Measurements from ENCODE around the gene CDH20.

DNA sequence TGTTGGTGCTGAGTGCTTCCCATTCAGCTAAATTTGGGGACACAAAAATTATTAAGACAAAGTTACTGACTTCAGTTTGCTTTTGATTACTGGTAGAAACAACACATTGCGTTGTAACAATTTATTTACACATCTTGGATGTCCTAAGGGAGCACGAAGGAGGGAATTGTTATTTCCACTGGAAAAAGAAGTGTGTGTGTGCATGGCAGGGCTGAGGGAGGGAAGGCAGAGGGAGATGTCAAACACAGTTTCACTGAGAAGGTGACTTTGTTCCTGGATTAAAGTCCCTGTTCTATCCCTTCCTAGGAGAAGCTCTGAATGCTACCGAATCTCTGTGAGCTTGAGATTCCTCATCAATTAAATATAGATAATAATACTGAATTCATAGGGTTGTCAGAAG lies 3.8 kb upstream of the CDH20 start:
- TF ChIP-seq, protein P1, sequence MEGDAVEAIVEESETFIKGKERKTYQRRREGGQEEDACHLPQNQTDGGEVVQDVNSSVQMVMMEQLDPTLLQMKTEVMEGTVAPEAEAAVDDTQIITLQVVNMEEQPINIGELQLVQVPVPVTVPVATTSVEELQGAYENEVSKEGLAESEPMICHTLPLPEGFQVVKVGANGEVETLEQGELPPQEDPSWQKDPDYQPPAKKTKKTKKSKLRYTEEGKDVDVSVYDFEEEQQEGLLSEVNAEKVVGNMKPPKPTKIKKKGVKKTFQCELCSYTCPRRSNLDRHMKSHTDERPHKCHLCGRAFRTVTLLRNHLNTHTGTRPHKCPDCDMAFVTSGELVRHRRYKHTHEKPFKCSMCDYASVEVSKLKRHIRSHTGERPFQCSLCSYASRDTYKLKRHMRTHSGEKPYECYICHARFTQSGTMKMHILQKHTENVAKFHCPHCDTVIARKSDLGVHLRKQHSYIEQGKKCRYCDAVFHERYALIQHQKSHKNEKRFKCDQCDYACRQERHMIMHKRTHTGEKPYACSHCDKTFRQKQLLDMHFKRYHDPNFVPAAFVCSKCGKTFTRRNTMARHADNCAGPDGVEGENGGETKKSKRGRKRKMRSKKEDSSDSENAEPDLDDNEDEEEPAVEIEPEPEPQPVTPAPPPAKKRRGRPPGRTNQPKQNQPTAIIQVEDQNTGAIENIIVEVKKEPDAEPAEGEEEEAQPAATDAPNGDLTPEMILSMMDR (IDR thresholded peaks at IDR 0.05): no peak
- TF ChIP-seq POLR2A (IDR thresholded peaks at IDR 0.05): no peak

All from uterus (tissue), 2 donors.